PC-3 (cell line): Measurements from ENCODE around the gene SERTAD3.
"Not testable (repeated sequence)": the region's sequence is repeated elsewhere in the genome, so short reads cannot be mapped to it uniquely, and the experiment has no call there.

ENCODE experiments used
- EZH2phosphoT487 ChIP-seq: fragments of 300-600 bp; sonication (generic); IDR thresholded peaks from 2 replicates; pipeline ENCODE4 v1.6.1; 2018; ENCODE audit warnings: mild to moderate bottlenecking, antibody characterized with exemption, low read length, borderline replicate concordance
- TF ChIP-seq, protein P1 (sequence below): fragments of 300-600 bp; sonication (generic); conservative IDR thresholded peaks from 2 replicates; pipeline ENCODE4 v1.5.1; 2017; ENCODE audit warnings: antibody characterized with exemption, low read depth, mild to moderate bottlenecking, low read length

GRCh38 chr19:40432760-40433159 is 11.4 kb downstream of the SERTAD3 start:
- TF ChIP-seq, protein P1, sequence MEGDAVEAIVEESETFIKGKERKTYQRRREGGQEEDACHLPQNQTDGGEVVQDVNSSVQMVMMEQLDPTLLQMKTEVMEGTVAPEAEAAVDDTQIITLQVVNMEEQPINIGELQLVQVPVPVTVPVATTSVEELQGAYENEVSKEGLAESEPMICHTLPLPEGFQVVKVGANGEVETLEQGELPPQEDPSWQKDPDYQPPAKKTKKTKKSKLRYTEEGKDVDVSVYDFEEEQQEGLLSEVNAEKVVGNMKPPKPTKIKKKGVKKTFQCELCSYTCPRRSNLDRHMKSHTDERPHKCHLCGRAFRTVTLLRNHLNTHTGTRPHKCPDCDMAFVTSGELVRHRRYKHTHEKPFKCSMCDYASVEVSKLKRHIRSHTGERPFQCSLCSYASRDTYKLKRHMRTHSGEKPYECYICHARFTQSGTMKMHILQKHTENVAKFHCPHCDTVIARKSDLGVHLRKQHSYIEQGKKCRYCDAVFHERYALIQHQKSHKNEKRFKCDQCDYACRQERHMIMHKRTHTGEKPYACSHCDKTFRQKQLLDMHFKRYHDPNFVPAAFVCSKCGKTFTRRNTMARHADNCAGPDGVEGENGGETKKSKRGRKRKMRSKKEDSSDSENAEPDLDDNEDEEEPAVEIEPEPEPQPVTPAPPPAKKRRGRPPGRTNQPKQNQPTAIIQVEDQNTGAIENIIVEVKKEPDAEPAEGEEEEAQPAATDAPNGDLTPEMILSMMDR: not testable (repeated sequence)
- TF ChIP-seq EZH2phosphoT487: not testable (repeated sequence)
